HG02840 (cell line): ENCODE data around the gene ZNF30.
"Not testable (repeated sequence)": the region's sequence is repeated elsewhere in the genome, so short reads cannot be mapped to it uniquely, and the experiment has no call there.

Experiments used
- ATAC-seq: cut with Tn5 transposase; IDR thresholded peaks from one replicate; pipeline ENCODE4 v1.9.1; 2021; ENCODE audit warnings: mild to moderate bottlenecking, moderate library complexity, moderate number of reproducible peaks; ENCODE audit not compliant: unreplicated experiment, low FRiP score

The ZNF30 gene

GRCh38 chr19:34984287-34984686 lies 57.6 kb downstream of the ZNF30 start:
- ATAC-seq = no peak

DNA sequence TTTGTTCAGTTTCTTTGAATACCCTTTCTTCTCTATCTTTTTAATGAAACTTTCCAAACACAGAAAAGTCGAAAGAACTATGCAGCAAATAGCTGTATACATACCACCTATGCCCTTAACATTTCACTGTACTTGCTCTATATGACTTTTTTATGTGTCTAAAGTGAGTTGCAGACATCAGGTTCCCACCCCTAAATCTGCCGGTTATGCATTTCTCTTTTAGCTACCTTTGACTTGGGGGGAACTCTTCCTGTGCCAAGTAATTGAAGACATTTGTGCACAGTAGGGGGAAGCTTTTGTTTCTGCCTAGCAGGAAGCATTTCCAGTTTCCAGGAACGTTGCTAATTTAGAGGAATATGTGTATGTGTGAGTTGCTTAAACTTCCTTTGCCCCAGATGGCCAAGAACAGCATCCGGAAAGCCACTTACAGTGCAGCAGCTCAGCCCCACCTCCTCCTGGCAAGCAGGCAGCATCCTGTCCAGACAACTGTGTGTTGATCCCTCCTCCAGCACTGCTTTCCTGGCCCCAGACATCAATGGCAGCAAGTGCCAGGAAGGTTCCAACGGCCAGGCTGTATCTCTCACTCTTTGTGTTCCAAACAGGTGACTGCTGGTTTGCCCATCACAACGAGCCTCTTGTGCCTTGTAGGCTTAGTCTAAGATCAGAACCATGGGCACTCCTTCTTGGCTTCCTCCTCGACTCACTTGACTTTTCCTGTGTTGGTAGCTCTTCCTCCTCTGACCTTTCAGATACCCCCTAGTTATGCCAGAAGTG lies 58.7 kb downstream of the ZNF30 start:
- no peak for ATAC-seq

GRCh38 chr19:34988119-34988518 lies 61.4 kb downstream of the ZNF30 start:
- no peak for ATAC-seq

- ATAC-seq = no peak
These were observed 62.6 kb downstream of the ZNF30 start for GRCh38 chr19:34989298-34989697.

GRCh38 chr19:34990578-34991192 lies 64.0 kb downstream of the ZNF30 start:
- no peak for ATAC-seq

DNA sequence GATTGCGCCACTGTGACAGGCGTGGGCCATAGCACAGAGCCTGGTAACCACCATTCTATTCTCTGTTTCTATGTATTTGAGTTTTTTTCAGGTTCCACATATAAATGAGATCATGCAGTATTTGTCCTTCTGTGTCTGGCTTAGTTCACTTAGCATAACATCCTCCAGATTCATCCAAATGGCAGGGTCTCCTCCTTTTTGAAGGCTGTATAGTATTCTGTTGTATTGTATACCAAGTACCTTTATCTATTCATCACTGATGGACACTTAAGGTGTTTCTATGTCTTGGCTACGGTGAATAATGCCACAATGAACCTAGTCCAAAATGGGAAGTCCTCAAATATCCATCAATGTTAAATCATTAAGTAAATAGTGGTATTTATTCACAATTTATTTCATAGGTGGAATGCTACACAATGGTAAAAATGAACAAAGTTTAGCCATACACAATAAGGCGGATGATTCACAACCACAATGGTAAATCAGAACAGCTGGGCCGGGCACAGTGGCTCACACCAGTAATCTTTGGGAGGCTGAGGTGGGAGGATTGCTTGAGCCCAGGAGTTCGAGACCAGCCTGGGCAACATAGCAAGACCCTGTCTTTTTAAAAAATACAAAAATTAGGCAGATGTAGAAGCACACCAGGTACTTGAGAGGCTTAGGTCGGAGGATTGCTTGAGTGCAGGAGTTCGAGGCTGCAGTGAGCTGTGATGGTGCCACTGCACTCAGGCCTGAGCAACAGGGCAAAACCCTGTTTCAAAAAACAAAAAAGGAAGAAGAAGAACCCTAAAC lies 65.0 kb downstream of the ZNF30 start:
- no peak for ATAC-seq

- ATAC-seq = not testable (repeated sequence)
These were observed 65.9 kb downstream of the ZNF30 start for GRCh38 chr19:34992582-34992981.

DNA sequence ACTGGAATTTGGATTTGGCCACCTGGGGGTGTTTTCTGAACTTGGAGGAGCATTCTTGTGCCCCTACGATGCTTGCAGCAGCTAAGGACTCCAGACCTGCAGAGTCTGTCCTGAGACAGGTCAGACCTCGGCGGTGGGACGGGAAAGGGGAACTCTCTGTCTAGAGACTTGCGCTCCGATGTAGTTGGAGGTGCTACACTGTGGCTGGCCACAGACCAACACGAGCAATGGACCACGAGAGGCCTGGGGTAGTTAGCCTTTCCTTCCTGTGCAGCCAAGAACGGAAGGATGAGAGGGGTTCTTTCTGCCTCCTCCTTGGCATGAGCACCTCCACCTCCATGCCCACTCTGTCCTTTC lies 67.6 kb downstream of the ZNF30 start:
- no peak for ATAC-seq
